Measurements from ENCODE around the gene SFXN1.

Gene SFXN1

DNA sequence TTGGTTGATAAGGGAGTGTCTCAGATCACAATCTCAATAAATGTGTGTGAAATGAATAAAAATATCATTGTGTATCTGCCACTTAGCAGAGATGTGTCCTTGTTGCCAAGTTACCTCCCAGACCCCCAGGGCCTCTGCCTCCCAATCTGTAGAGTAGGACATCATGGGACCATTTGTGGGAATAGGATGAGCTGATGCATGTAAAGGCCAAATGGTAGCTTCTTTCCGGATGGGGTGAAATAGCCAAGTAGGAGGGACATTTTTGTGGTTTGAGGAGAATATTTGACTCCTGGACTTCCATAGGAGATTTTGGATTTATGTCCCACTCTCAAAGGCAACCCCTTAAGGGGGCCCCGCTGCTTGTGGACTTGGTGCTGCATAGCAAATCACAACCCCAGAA lies 96.9 kb downstream of the SFXN1 start:
- DNase-seq (ENCODE audit: low spot score), result no peak

- DNase-seq (ENCODE audit: low spot score), result no peak
Observed at GRCh38 chr5:175576096-175576495, 97.7 kb downstream of the SFXN1 start.

GRCh38 chr5:175576591-175576990 lies 98.2 kb downstream of the SFXN1 start:
- no peak for DNase-seq (ENCODE audit: low spot score)

All from activated CD4-positive, alpha-beta T cell treated with anti-CD3 and anti-CD28 coated beads, Interleukin-2, Interleukin-4, amounts not matched to agents 100 ng/mL and 50 ng/mL, durations not matched to agents 16 hours and 8 hours (primary cell).